SK-N-SH (cell line): Measurements from ENCODE around the gene TECTB. TPM values are rescaled to one million over a fixed set of nuclear protein-coding genes. Genes with fewer than 3 reads are reported as not detected.

Experiments used
- CTCF ChIA-PET: fragments of 300-600, 350-600 bp; formaldehyde crosslinking; extraction: SDS; loops from one replicate; lab custom pipeline; 2021; lab: Yijun Ruan, JAX
- POLR2A ChIA-PET: fragments of 350-600 bp; sonication (Branson Sonifier 250); formaldehyde crosslinking; extraction: SDS; loops from one replicate; lab custom pipeline; 2020; ENCODE audit warnings: antibody characterized with exemption, inconsistent platforms; lab: Yijun Ruan, JAX
- DNase-seq: peaks from one replicate; pipeline ENCODE4 v3.0.0; 2012
- H2AFZ ChIP-seq: fragments of 200-600 bp; sonication (generic); 2 replicates; pipeline ENCODE4 v1.8.1; 2016; ENCODE audit warnings: antibody characterized with exemption, mild to moderate bottlenecking, low read depth
- H3F3A ChIP-seq: fragments of 200-600 bp; sonication (generic); replicated peaks from 2 replicates; pipeline ENCODE3; 2016; ENCODE audit warnings: antibody characterized with exemption, mild to moderate bottlenecking; ENCODE audit not compliant: insufficient read depth
- H3K27ac ChIP-seq, 2 experiments: fragments of 200-500 bp in 1 of 2; fragments of 200-600 bp in 1 of 2; sonication (Bioruptor generic) in 1 of 2; sonication (generic), shearing (Covaris generic) in 1 of 2; 2 replicates each; pipeline versions ENCODE4 v1.5.1 to v1.6.1; 2014 to 2016; ENCODE audit warnings: low read depth in 2 of 2, inconsistent platforms in 1 of 2, low read length in 1 of 2, mild to moderate bottlenecking in 1 of 2, mixed read lengths in 1 of 2
- H3K27me3 ChIP-seq: fragments of 200-600 bp; sonication (generic), shearing (Covaris generic); 2 replicates; pipeline ENCODE4 v1.6.1; 2016; ENCODE audit warnings: mixed run types; ENCODE audit not compliant: insufficient read depth
- H3K36me3 ChIP-seq, 2 experiments: fragments of 200-500 bp in 1 of 2; fragments of 200-600 bp in 1 of 2; sonication (Bioruptor generic) in 1 of 2; sonication (generic) in 1 of 2; replicated peaks in 1 of 2; 2 replicates each; pipeline versions ENCODE3 to v1.5.1; 2014 to 2016; ENCODE audit warnings: low read length in 1 of 2, mild to moderate bottlenecking in 1 of 2; ENCODE audit not compliant: insufficient read depth in 2 of 2, control insufficient read depth in 1 of 2
- H3K4me1 ChIP-seq, 2 experiments: fragments of 200-500 bp in 1 of 2; fragments of 200-600 bp in 1 of 2; sonication (Bioruptor generic) in 1 of 2; sonication (generic), shearing (Covaris generic) in 1 of 2; 2 replicates each; pipeline versions ENCODE4 v1.5.1 to v1.6.1; 2014 to 2016; ENCODE audit warnings: low read depth in 1 of 2, low read length in 1 of 2, mixed run types in 1 of 2; ENCODE audit not compliant: insufficient read depth in 2 of 2, control insufficient read depth in 1 of 2
- H3K4me2 ChIP-seq: fragments of 200-600 bp; sonication (generic), shearing (Covaris generic); 2 replicates; pipeline ENCODE4 v1.6.1; 2017; ENCODE audit warnings: mixed run types
- H3K4me3 ChIP-seq, 2 experiments: fragments of 200-500 bp in 1 of 2; fragments of 200-600 bp in 1 of 2; sonication (Bioruptor generic) in 1 of 2; sonication (generic), shearing (Covaris generic) in 1 of 2; 2 replicates each; pipeline versions ENCODE4 v1.5.1 to v1.8.1; 2014 to 2016; ENCODE audit warnings: low read depth in 2 of 2, inconsistent platforms in 1 of 2, low read length in 1 of 2, mild to moderate bottlenecking in 1 of 2, mixed read lengths in 1 of 2, moderate library complexity in 1 of 2
- H3K79me2 ChIP-seq: fragments of 200-600 bp; sonication (generic); 2 replicates; pipeline ENCODE4 v1.8.1; 2017; ENCODE audit warnings: mild to moderate bottlenecking; ENCODE audit not compliant: insufficient read depth
- H3K9ac ChIP-seq: fragments of 200-600 bp; sonication (generic); 2 replicates; pipeline ENCODE4 v1.6.1; 2017; ENCODE audit warnings: mixed run types
- H3K9me2 ChIP-seq: fragments of 200-600 bp; sonication (generic); 2 replicates; pipeline ENCODE4 v1.6.1; 2017; ENCODE audit warnings: mixed run types
- H3K9me3 ChIP-seq: fragments of 200-600 bp; sonication (generic); 2 replicates; pipeline ENCODE4 v1.6.1; 2017; ENCODE audit warnings: mixed run types, mild to moderate bottlenecking, moderate library complexity
- H4K20me1 ChIP-seq: fragments of 200-600 bp; sonication (generic); 2 replicates; pipeline ENCODE4 v1.6.1; 2017; ENCODE audit warnings: mild to moderate bottlenecking, mixed run types; ENCODE audit not compliant: insufficient read depth
- EZH2phosphoT487 ChIP-seq: fragments of 200-600 bp; sonication (generic); IDR thresholded peaks from 2 replicates; pipeline ENCODE4 v1.6.1; 2017; ENCODE audit warnings: low read depth, mixed run types, mild to moderate bottlenecking, antibody characterized with exemption, moderate library complexity, borderline replicate concordance
- IRF3 ChIP-seq: fragments of 150-350 bp; IDR thresholded peaks from 2 replicates; pipeline ENCODE4 v1.6.1; 2016; ENCODE audit warnings: mild to moderate bottlenecking, low read depth, low read length
- JUND ChIP-seq: IDR thresholded peaks from 2 replicates; pipeline ENCODE4 v1.4.0; 2012
- NFIC ChIP-seq: IDR thresholded peaks from 2 replicates; pipeline ENCODE4 v1.4.0; 2012; ENCODE audit warnings: borderline replicate concordance
- PBX3 ChIP-seq: IDR thresholded peaks from 2 replicates; pipeline ENCODE4; 2012
- POLR2AphosphoS5 ChIP-seq: IDR thresholded peaks from 2 replicates; pipeline ENCODE4 v1.6.1; 2012; ENCODE audit warnings: low read depth, low read length
- RCOR1 ChIP-seq: fragments of 150-350 bp; IDR thresholded peaks from 2 replicates; pipeline ENCODE4 v1.6.1; 2017; ENCODE audit warnings: antibody characterized with exemption, low read length
- TAF1 ChIP-seq: IDR thresholded peaks from 2 replicates; pipeline ENCODE4 v1.6.1; 2012; ENCODE audit warnings: low read depth, mild to moderate bottlenecking, low read length, moderate library complexity, borderline replicate concordance
- TEAD4 ChIP-seq: IDR thresholded peaks from 2 replicates; pipeline ENCODE4 v1.4.0; 2012; ENCODE audit warnings: mild to moderate bottlenecking, borderline replicate concordance; ENCODE audit not compliant: insufficient read depth
- ZBTB33 ChIP-seq: IDR thresholded peaks from 2 replicates; pipeline ENCODE4 v1.4.0; 2012; ENCODE audit warnings: low read depth, borderline replicate concordance
- WGBS: methylation state at CpG from one replicate; pipeline ENCODE4 v1.1.6; 2017; ENCODE audit warnings: low lambda C conversion rate; 5-methylcytosine and 5-hydroxymethylcytosine counted together
- polyA plus RNA-seq, 3 experiments: library from polyadenylated mRNA; depleted of rRNA; stranded (reverse); fragments of >200 nt; gene quantifications; 2 replicates each; pipeline ENCODE4 v1.2.3, GENCODE V29; 2012
- TF ChIP-seq, protein P1 (sequence below): fragments of 200-600 bp; sonication (generic); IDR thresholded peaks from 2 replicates; pipeline ENCODE4 v1.6.1; 2017; ENCODE audit warnings: antibody characterized with exemption, mild to moderate bottlenecking, moderate library complexity
- TF ChIP-seq, protein P2 (sequence below): IDR thresholded peaks from 2 replicates; pipeline ENCODE4 v1.4.0; 2012; ENCODE audit warnings: low read depth
- TF ChIP-seq, protein P3 (sequence below): fragments of 150-350 bp; IDR thresholded peaks from 2 replicates; pipeline ENCODE4 v1.6.1; 2017; ENCODE audit warnings: antibody characterized with exemption, low read length, low read depth, borderline replicate concordance

Gene TECTB
- polyA plus RNA-seq, 1 of the 3 experiments (the other 2 are of a cell fraction): not detected

DNA sequence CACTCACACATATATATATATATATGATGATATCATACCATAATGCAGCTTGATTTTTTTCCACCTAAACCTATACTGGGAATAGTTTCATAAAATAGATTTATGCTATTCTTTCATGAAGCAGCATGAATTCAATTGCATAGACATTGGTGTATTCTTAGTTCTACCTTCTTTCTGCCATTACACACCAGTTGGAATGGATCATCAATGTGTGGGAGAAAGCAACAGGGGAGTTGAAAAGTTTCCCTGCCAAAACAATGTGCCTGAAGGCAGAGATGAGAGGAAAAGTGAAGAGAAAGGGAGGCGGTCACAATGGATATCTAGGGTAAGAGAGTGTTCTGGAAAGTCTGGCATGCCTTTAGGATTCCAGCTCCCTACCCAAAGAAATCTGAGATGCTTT lies 65.6 kb downstream of the TECTB start:
- ChIA-PET CTCF (interaction anchor here (1.6 kb wide), 1 partner anchor 12 kb away, joined by 4 read pairs; no protein-coding TSS in a partner anchor), POLR2A (no interaction called here)
- 65% methylated on average over 1 of the region's 1 CpG for WGBS
- H2AFZ ChIP-seq: no peak overlapping the region
- H3K9ac ChIP-seq: no peak overlapping the region
- H3K79me2 ChIP-seq: no peaks in the 10 kb centered on the region
- no peaks in the 10 kb centered on the region for H3K9me3 ChIP-seq
- H3K4me1 ChIP-seq: peaks cover 0 to 4% of the 10 kb centered on the region in 2 experiments; a peak in 1 of 4 replicates
- H3K4me3 ChIP-seq: no peak overlapping the region
- H4K20me1 ChIP-seq: no peaks in the 10 kb centered on the region
- H3K9me2 ChIP-seq: no peaks in the 10 kb centered on the region
- H3K27ac ChIP-seq: no peak overlapping the region
- TF ChIP-seq, protein P1, sequence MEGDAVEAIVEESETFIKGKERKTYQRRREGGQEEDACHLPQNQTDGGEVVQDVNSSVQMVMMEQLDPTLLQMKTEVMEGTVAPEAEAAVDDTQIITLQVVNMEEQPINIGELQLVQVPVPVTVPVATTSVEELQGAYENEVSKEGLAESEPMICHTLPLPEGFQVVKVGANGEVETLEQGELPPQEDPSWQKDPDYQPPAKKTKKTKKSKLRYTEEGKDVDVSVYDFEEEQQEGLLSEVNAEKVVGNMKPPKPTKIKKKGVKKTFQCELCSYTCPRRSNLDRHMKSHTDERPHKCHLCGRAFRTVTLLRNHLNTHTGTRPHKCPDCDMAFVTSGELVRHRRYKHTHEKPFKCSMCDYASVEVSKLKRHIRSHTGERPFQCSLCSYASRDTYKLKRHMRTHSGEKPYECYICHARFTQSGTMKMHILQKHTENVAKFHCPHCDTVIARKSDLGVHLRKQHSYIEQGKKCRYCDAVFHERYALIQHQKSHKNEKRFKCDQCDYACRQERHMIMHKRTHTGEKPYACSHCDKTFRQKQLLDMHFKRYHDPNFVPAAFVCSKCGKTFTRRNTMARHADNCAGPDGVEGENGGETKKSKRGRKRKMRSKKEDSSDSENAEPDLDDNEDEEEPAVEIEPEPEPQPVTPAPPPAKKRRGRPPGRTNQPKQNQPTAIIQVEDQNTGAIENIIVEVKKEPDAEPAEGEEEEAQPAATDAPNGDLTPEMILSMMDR: no peak
- TF ChIP-seq JUND (no peak), ZBTB33 (no peak), EZH2phosphoT487 (no peak), TEAD4 (no peak), IRF3 (no peak), RCOR1 (no peak), TAF1 (no peak), POLR2AphosphoS5 (no peak), NFIC (no peak), PBX3 (no peak)
- TF ChIP-seq, protein P2, sequence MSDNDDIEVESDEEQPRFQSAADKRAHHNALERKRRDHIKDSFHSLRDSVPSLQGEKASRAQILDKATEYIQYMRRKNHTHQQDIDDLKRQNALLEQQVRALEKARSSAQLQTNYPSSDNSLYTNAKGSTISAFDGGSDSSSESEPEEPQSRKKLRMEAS: no peak
- TF ChIP-seq, protein P3, sequence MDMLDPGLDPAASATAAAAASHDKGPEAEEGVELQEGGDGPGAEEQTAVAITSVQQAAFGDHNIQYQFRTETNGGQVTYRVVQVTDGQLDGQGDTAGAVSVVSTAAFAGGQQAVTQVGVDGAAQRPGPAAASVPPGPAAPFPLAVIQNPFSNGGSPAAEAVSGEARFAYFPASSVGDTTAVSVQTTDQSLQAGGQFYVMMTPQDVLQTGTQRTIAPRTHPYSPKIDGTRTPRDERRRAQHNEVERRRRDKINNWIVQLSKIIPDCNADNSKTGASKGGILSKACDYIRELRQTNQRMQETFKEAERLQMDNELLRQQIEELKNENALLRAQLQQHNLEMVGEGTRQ: no peak
- no peak overlapping the region for H3K4me2 ChIP-seq
- no peaks in the 10 kb centered on the region for H3K27me3 ChIP-seq
- no peaks in the 10 kb centered on the region for H3K36me3 ChIP-seq
- no peak for DNase-seq
- H3F3A ChIP-seq: no peaks in the 10 kb centered on the region
